HG03159 (cell line): Measurements from ENCODE around the gene PMM2.
"Not testable (repeated sequence)": the region's sequence is repeated elsewhere in the genome, so short reads cannot be mapped to it uniquely, and the experiment has no call there.

Source experiments
- ATAC-seq: cut with Tn5 transposase; IDR thresholded peaks from one replicate; pipeline ENCODE4 v1.9.1; 2021; ENCODE audit warnings: mild to moderate bottlenecking, moderate library complexity; ENCODE audit not compliant: unreplicated experiment

The PMM2 gene

DNA sequence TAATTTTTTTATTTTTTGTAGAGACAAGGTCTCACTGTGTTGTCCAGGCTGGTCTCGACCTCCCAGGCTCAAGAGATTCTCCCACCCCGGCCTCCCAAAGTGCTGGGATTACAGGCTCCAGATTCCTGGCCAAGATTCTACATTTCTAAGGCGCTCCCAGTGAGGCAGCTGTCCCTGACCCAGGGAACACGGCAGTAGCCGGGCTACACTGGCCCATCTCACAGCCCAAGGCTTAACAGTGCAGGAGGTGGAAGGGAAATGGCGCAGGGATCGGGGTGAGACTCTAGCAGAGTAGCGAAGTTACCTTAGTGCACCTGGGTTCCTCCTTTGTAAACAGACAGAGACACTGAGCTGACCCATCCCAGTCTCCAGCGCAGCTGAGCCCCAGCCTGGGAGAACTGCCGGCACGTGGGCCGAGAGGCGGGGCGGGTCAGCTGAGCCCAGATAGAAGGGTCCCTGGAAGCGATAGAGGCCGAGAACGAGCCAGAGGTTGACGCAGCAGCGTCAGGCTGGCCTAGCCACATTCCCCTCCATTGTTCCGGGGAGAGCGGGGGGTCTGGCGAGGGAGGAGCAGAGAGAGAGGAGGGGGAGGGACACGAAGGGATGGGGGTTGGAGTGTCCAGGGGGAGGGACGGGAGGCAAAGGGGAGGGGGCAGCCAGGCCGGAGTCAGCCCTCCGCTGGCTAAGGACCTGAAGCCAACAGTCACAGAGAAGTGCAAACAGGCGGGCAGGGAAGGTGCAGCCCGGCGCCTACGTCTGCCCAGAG is 68.7 kb downstream of the PMM2 start:
- no peak for ATAC-seq

DNA sequence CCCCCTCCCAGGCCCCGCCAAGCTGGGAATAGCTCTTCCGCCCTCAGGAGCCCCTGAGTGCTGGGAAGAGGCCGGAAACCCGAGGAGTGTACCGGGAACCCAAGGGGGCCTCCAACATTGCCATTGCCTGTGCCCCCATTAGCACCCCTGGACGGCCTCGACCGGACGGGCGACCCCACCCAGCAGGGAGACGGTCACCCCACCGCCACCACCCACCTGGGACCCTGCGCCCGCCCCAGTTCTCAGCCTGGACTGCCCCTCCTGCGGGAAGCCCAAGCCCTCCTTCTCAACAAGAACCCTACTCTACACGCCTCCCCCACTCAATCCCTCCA is 69.2 kb downstream of the PMM2 start:
- no peak for ATAC-seq

DNA sequence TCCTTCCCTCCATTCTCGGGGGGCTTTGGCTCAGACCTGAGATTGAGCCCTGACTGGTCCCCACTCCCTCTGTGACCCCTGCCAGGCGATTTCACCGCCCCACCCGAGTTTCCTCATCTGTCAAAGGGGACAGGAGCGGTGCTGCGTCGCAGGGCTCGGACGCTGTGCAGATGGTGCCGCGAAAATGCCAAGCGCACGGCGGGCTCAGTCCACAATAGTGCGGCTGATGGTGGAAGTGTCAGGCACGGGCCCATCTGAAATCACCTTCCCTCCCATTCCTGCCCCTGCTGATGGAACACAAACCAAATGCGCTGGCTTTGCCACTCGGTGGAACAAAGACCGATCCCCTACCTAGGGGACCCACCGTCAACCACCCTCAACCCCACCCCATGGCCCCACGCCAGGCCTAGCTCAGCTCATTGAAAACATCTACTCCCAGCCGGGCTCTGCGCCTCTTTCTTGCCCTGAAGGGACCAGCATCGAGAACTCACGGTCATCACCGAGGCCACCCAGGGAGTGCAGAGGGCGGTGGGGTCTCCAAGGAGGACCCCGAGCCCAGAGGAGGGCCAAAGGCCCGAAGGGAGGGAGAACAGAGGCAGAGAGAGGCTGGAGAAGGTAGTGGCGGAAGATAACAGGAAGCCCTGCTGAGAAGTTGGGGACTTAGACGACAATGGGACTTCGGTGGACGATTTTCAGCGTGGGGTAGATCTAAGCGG is 69.7 kb downstream of the PMM2 start:
- ATAC-seq, result no peak

DNA sequence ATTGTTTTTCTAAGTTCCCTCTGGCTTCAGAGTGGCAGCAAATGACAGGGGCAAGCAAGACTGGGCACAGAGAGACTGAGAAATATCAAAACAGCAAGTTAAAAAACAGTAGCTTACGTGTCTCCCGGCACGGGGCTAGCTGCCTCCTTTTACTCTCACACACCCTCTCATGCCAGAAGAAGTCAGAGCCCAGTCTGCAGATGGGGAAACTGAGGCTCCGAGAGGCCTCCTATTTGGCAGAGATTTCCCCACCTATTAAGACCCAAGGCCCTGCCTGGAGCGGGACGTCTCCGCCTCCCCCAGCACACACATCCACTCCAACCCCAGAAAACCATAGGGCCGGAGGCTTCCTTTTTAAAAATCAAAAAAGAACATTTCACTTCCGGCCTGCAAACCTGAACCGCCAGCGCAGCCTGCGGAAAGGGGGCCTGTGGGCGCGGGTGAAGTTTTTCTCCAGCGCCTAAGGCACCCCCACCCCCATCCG is 70.3 kb downstream of the PMM2 start:
- no peak for ATAC-seq

DNA sequence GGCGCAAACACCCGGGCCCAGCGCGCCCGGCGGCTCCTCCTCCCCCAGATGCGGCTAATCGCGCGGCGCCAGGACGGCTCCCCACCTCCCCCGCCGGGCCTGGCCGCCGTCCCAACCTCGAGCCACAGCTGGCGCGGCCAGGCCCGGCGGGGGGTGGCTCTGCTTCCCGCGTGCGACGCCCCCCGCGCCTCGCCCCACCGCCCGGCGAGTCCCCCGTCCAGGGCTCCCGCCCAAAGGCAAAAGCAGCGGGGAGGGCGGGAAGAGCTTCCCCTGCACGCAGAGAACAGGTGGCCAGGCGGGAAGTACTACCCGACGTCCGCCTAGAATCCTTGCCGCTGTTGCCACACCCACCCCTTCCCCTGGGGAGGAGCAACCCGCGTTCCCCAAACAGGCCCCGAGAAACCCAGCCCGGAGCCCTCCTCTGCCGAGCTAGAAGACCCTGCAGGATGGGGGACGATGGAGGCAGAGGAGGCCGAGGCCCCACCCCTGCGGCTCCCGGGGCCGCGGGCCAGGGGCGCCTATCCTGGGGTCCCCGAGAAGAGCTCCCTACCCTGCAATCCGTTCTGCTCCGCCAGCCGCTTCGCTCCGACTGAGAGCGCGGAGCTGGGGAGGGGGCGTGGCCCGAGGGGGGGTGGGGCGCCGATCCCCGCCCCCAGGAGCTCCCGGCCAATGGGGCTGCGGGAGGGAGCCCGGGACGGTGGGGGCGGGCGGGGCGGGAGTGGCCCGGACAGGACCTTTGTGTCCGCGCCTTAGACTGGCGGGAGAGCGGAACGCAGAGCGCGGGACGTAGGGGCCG is 71.0 kb downstream of the PMM2 start, which contains the start of gene CARHSP1:
CARHSP1 (minus strand) TSS at position 591 of the 796 bp plus-strand sequence. CDS start 9,678 bp downstream, outside the sequence.
- peak; percentile 59 for ATAC-seq

DNA sequence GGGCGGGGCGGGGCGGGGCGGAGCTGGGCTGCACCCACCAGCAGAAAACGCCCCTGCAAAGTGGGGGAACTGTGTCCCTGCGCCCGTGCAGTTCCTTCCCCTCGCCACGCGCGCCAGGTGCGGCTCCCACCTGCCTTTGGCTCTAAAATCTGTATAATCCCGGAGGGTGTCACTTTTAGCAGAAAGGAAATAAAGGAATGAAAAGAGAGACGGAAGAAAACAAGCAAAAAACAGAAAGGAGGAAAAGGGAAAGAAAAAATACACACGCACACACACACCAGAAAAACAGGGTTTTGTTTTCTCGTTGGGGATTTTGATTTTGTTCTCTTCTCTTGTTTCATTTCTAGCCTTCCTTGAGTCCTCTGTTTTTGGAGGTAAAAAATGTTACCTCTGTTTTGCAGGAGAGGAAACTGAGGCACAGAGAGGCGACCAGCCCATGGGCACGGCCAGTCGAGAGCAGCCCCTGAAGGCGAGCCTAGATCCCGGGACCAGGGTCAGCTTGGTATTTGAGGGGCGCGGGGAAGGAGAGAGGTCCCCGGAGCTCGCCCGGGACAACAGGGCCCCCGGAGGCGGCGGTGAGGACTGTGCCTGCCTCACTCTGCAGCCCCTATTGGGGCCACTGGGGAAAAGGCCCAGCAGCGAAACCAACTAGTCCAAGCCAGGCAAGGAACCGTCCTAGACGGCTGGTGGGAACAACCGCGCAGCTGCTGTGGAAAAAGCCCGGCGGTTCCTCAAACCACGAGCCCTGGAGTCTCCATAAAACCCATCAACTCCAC is 71.8 kb downstream of the PMM2 start:
- ATAC-seq, result no peak

DNA sequence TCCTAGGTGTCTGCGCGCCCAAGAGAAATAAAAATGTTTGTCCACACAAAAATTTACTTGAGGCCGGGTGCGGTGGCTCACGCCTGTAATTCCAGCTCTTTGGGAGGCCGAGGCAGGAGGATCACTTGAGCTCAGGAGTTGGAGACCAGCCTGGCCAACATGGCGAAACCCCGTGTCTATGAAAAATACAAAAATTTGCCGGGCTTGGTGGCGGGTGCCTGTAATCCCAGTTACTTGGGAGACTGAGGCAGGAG is 72.3 kb downstream of the PMM2 start:
- ATAC-seq, result not testable (repeated sequence)

DNA sequence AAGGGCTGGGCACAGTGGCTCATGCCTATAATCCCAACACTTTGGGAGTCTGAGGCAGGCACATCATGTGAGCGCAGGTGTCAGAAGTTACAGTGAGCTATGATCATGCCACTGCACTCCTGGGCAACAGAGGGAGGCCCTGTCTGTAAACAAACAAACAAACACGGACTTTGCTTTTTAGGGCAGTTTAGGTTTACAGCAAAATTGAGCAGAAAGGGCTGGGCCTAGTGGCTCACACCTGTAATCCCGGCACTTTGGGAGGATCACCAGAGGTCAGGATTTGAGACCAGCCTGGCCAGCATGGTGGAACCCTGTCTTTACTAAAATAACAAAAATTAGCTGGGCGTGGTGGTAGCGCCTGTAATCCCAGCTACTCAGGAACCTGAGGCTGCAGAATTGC is 74.4 kb downstream of the PMM2 start:
- ATAC-seq, result no peak

DNA sequence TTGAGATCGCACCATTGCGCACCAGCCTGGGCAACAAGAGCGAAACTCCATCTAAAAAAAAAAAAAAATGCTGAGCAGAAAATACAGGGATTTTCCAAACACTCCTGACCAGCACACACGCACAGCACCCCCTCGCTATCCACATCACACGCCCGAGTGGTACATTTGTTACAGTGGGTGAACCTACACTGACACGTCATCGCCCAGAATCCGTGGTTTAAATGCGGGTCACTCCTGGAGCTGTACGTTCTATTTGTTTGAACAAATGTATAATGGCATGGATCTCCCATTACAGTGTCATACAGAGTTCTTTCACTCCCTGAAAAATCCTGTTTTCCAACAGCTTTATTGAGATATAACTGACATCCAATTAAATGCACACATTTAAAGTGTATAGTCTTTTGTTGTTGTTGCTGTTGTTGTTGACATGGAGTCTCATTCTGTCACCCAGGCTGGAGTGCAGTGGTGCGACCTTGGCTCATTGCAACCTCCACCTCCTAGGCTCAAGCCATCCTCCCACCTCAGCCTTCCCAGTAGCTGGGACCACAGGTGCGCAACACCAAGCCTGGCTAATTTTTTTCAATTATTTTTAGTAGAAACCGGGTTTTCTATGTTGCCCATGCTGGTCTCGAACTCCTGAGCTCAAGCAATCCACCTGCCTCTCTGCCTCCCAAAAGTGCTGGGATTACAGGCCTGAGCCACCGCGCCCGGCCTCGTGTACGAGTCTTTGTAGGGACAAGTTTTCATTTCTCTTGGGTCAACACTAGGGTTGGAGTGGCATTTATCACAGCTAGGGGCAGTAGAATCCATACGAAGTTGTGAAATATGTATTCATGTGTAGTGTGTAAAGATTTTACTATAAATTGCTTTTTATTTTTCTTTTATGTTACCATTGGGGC is 75.6 kb downstream of the PMM2 start:
- no peak for ATAC-seq

DNA sequence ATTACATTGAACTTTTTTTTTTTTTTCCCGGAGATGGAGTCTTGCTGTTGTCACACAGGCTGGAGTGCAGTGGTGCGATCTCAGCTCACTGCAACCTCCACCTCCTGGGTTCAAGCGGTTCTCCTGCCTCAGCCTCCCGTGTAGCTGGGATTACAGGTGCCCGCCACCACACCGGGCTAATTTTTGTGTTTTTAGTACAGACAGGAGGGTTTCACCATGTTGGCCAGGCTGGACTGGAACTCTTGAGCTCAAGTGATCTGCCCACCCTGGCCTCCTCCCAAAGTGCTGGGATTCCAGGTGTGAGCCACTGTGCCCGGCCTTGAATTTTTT is 76.2 kb downstream of the PMM2 start:
- ATAC-seq, result not testable (repeated sequence)

DNA sequence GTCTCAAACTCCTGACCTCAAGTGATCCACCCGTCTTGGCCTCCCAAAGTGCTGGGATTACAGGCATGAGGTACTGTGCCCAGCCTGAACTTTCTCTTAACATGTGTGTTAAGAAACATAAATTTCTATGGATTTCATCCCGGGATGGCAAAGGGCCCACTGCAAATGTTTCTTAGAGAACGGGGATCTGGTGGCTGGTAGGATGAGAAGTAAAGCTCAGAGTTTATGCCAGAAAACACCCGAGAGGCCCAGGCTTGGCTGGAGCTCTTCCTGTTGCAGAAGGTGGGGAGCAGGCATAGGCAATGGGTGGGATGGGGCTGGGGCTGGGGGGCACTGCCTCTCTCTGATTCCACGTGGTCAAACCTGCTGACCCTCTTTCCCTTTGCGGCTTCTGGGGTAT is 76.7 kb downstream of the PMM2 start:
- no peak for ATAC-seq

DNA sequence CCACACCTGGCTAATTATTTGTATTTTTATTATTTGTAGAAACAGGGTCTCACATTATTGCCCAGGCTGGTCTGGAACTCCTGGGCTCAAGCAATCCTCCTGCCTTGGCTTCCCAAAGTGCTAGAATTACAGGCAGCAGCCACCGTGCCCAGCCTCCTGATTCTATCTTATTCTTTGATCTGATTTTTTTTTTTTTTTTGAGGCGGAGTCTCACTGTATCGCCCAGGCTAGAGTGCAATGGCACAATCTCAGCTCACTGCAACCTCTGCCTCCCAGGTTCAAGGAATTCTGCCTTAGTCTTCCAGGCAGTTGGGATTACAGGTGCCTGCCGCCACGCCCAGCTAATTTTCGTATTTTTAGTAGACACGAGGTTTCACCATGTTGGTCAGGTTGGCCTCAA is 77.7 kb downstream of the PMM2 start:
- ATAC-seq, result not testable (repeated sequence)

DNA sequence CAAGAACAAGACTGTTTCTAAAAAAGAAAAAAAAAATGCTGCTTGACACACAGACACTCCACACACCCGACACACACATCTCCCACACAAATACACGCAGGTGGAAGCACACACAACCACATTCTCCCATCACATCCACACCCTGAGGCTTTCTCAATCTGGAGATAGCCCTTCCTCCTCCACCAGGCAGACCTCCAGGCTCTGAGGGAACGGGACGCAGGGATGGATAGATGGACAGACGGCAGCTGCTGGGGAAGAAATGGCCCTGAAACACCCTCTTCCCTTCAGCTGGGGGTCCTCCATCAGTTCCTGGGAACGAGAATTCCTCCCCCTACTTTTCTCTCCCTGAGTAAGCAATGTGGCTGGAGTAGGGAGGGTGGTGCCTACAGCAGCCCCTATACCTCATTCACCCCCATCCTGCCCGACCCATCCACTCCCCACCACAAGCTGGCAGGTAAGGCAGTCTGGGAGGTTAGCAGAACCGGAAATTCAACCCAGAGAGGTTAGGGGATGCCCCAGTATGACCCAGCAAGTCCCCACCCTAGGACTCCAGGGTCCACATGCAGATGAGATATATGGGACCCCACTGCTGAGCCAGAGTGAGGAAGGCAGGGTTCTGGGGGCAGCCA is 80.4 kb downstream of the PMM2 start:
- no peak for ATAC-seq

DNA sequence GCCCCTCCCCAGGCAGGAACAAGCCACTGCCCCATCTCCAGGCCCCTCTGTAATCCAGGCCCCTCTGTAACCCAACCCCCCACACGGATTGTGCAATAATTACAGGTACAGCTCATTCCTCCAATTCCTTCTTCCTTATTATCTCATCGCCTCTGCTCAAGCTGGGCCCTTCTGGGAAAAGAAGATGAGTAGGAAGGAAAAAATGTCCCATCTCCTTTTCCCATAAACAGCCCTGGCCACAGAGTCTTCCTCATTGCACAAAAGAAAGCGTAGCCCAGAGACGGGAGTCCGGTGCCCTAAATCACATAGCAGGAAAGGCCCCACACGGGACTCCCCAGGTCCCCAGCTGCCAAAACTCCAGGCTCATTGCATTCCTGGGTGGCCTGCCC is 80.9 kb downstream of the PMM2 start:
- ATAC-seq, result no peak

DNA sequence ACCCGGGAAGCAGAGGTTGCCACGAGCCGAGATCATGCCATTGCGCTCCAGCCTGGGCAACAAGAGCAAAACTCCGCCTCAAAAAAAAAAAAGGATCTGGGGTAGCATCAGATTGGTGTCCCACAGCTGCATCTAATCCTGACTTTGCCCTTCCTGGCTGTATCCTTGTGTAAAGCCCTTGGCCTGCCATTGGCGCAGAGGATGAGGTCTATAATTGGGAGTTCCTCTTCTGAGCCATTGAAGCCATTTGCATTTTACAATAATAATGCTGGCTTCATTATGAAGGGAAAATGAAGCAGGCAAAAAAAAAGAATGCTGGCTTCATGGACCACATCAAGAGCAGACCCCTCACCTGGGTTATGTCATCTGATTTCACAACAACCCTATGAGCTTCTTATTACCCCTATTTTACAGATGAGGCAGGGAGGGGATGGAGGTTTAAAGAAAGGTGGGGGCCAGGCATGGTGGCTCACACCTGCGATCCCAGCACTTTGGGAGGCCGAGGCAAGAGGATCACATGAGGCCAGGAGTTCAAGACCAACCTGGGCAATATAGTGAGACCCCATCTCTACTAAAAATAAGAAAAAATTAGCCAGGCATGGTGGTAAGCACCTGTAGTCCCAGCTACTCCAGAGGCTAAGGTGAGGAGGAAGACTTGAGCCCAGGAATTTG is 83.3 kb downstream of the PMM2 start:
- no peak for ATAC-seq

DNA sequence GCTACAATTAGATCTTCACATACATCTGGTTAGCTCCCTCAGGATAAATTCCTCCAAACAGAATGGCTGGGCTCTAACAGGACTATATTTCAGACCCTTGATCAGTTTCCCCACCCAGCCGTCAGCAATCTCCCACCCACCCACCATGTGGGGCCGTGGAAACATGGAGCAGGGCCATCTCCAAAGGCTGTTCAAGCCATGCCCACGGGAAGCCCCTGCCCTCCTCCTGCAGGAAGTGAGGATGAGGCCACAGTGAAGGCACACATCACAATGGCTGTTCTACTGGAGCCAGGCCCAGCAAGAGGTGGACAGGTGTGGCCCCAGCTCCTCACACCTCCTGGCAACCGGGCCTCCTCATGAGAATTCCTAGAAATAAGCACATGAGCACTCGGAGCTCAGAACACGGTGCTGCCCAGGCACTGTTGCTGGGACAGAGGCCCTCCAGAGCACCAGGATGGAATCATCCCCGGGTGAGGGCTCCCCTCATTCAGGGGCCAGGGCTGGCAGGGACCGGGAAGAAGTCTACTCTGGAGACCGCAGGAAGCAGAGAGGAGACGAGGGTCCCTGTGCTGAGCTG is 84.5 kb downstream of the PMM2 start, which contains the start of gene LITAFD:
LITAFD (plus strand) TSS at position 311 of the 577 bp plus-strand sequence. CDS start 2,005 bp downstream, outside the sequence.
- no peak for ATAC-seq

DNA sequence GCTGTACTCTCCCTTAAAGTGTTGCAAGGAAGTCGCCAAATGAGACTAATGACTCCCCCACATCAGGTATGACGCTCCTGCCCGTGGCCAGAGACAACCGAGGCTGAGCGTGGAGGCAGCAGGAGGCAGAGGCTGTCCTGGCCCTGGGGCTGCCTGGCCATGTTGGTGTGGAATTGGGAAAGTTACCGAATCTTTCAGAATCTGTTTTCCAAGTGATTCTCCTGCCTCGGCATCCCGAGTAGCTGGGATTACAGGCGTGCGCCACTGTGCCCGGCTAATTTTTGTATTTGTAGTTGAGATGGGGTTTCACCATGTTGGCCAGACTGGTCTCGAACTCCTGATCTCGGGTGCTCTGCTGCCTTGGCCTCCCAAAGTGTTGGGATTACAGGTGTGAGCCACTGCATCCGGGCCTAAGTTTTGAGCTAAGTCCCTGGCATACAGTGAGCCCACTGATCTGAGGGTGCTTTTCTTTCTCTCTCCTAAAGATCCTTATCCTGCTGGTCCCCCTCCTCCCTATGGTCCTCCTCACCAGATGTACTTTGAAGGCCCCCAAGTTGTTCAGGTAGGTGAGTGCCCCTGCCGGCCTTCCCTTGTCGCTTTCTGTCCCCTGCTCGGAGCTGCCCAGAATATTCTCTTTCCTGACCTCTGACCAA is 85.2 kb downstream of the PMM2 start:
- ATAC-seq, result no peak
